HG02610 (cell line): Measurements from ENCODE around the gene SPESP1.
"Not testable (repeated sequence)": the region's sequence is repeated elsewhere in the genome, so short reads cannot be mapped to it uniquely, and the experiment has no call there.

Source experiments
- ATAC-seq: cut with Tn5 transposase; IDR thresholded peaks from one replicate; pipeline ENCODE4 v1.9.1; 2021; ENCODE audit warnings: mild to moderate bottlenecking, moderate library complexity; ENCODE audit not compliant: unreplicated experiment

SPESP1 gene

GRCh38 chr15:68962465-68962864, 32.1 kb downstream of the SPESP1 start:
- ATAC-seq = no peak

- not testable (repeated sequence) for ATAC-seq
Measured at GRCh38 chr15:68963719-68964118, 33.4 kb downstream of the SPESP1 start.

GRCh38 chr15:68966996-68967395, 36.7 kb downstream of the SPESP1 start:
- ATAC-seq = no peak

DNA sequence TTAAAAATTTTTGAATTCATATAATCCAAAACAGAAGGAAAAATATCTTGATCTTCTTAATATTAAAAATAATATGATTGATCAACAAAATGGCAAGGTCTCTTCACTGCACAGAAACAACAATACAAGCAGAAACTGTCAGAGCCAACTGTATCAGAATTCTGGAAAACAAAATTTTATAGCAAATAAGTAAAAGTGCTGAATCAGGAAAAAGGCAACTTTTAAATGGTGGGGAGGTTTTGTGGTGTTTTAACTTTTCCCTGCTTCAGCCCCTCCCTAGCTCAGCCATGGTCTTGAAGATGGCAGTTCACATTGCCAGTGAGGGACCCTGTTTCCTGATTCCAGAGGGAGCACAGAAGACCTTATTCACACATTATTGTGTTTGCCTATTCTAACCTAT, 37.6 kb downstream of the SPESP1 start:
- ATAC-seq = no peak

DNA sequence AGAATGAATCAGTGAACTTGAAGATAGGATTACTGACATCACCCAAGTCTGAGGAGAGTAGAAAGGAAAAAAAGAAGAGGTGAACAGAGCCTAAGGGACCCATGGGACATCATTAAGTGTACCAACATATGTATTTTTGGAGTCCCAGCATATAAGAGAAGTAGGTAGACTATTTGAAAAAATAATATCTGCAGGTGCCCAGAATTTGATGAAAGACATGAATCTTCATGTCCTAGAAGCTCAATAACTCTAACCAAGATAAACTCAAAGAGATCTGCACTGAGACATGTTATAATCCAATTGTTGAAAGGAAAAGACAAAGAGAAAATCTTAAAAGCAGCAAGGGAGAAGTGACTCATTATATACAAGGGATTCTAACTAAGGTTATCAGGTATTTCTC, 39.0 kb downstream of the SPESP1 start:
- no peak for ATAC-seq

GRCh38 chr15:68972201-68973065, 42.1 kb downstream of the SPESP1 start:
- ATAC-seq = no peak

DNA sequence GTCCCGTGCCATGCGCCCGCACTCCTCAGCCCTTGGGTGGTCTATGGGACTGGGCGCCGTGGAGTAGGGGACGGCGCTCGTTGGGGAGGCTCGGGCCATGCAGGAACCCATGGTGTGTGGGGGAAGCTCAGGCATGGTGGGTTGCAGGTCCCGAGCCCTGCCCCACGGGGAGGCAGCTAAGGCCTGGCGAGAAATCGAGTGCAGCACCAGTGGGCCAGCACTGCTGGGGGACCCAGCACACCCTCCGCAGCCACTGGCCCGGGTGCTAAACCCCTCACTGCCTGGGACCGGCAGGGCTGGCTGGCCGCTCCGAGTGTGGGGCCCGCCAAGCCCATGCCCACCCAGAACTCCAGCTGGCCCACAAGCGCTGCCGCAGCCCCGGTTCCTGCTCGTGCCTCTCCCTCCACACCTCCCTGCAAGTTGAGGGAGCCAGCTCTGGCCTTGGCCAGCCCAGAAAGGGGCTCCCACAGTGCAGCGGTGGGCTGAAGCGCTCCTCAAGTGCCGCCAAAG, 45.4 kb downstream of the SPESP1 start:
- ATAC-seq = not testable (repeated sequence)

DNA sequence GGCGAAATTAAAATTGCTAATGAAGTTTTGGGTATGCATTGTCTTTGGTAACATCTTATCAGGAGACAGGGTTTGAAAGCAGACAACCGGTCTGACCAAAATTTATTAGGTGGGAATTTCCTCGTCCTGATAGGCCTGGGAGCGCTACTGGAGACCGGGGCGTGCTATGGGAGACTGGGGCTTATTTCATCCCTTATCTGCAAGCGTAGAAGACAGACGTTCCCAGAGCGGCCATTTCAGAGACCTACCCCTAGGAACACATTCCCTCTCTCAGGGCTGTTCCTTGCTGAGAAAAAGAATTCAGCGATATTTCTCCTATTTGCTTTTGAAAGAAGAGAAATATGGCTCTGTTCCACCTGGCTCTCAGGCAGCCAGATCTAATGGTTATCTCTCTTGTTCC, 47.1 kb downstream of the SPESP1 start:
- not testable (repeated sequence) for ATAC-seq

- ATAC-seq = no peak
Measured at GRCh38 chr15:68979006-68979405, 48.7 kb downstream of the SPESP1 start.

GRCh38 chr15:68979816-68980215, 49.5 kb downstream of the SPESP1 start:
- no peak for ATAC-seq

GRCh38 chr15:68980786-68981185, 50.5 kb downstream of the SPESP1 start:
- ATAC-seq = no peak

GRCh38 chr15:68981941-68982340, 51.6 kb downstream of the SPESP1 start:
- no peak for ATAC-seq

- ATAC-seq = no peak
Measured at GRCh38 chr15:68982976-68983563, 52.7 kb downstream of the SPESP1 start.

GRCh38 chr15:68983961-68984481, 53.7 kb downstream of the SPESP1 start:
- no peak for ATAC-seq

DNA sequence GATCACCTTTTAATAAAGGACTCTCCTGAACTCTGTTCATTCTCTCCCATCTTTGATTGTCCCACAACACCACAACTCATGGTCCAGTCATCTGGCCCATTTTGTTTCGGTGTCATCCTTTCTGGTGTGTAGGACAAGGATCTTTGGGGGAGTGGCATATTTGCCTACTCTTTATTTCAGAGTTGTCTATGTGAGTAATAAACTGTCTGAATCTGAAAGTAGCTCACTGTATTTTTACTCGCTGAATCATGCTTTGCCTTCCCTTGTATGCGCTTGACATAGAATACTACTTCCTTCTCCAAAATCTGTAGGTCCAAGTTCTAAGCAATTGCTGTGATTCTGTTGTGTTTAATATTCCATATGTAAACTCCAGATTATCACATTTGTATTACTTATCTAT, 54.3 kb downstream of the SPESP1 start:
- ATAC-seq = no peak

- ATAC-seq = no peak
Measured at GRCh38 chr15:68985361-68985891, 55.1 kb downstream of the SPESP1 start.

GRCh38 chr15:68986322-68986721, 56.0 kb downstream of the SPESP1 start:
- ATAC-seq = no peak

DNA sequence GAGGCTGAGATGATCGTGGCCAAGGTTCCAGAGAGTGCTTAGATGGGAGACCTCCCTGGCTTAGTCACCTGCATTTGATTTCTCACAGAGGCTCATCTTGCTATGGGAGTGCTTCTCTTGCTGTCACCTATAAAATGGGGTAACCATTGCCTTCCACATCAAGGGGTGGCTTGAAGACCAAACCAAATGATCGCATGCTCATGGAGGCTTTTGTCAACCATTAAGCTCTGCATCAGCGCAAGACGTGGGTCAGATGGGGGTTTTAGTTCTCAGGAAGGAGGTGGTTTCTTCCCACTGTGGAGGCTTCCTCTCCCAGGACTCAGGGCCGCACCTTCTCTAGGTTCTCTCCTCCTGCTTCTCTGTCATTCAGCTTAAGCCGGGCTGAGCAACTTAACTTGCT, 56.8 kb downstream of the SPESP1 start:
- ATAC-seq = no peak

DNA sequence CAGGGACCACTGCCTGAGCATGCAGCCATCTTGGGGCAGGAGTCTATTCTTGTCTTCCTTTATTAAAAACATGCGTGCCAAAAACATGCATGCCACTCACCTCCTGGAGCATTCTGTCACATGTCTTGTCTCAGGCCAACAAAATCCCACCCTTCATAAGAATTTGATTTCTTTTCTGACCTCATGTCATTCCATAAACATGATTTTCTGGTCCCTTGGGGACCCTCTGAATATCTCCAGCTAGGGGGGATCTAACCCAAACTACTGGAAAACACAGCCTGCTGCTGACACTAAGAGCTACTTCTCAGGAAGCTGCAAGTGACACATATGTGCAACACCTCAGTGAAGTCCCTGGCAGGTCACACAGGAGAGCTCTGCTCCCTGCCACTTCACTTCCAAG, 57.4 kb downstream of the SPESP1 start:
- ATAC-seq = no peak

DNA sequence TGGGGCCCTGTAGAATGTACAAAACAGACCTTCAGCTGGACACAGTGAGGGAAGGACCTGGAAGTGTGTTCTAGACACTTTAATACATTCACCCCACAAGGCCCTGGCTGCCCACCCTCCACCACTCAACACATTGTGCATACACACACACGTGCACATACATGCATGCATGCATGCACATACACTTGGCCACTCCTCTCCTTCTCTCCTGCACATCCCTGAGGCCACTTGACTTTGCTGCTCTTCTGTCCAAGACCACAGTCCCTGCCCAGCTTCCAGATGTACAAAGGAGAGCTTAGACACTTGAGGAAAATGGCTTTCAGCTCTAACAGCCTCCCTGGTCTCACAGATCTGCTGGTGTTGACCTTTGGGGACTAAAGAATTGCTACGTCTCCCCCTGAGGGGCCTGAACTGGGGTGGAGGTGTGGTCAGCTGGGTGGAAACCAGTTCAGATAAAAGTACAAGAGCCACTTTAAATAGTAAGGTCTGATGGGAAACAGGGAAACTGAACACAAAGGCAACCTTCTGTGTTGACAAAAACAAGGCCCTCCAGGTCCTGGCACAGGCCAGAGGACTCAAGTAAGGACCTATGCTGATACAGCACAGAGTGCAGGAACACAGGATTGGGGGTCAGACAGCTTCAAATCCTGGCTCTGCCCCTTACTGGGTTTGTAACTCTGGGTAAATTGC, 59.4 kb downstream of the SPESP1 start:
- ATAC-seq = no peak
